Umbilical cord (tissue), 2 donors: Measurements from ENCODE around the gene PPP1R13B. TPM values are rescaled to one million over a fixed set of nuclear protein-coding genes. Genes with fewer than 3 reads are reported as not detected.
A peak's percentile ranks its signal among the peaks of the same experiment; 100 is the strongest.

Source experiments
- DNase-seq: peaks from one replicate; pipeline ENCODE4 v3.0.0-alpha.2; 2015; ENCODE audit warnings: low spot score
- total RNA-seq: library from RNA; depleted of rRNA; stranded (reverse); fragments of >200 nt; gene quantifications from one replicate; pipeline ENCODE4 v1.2.3, GENCODE V29; 2014; ENCODE audit warnings: low replicate concordance; ENCODE audit not compliant: insufficient read depth

Gene PPP1R13B
- total RNA-seq, 1 donor from 2014 or later, result 3.4 TPM

GRCh38 chr14:103746701-103747100 lies 100.7 kb downstream of the PPP1R13B start:
- DNase-seq, result no peak

GRCh38 chr14:103745424-103745823 lies 102.0 kb downstream of the PPP1R13B start:
- DNase-seq, result no peak

- DNase-seq, result no peak
Observed at GRCh38 chr14:103744621-103745395, 102.6 kb downstream of the PPP1R13B start.

- DNase-seq, result no peak
Observed at GRCh38 chr14:103743691-103744090, 103.7 kb downstream of the PPP1R13B start.

- no peak for DNase-seq
Observed at GRCh38 chr14:103742499-103743255, 104.7 kb downstream of the PPP1R13B start.

GRCh38 chr14:103741876-103742275 lies 105.5 kb downstream of the PPP1R13B start:
- DNase-seq, result no peak

- no peak for DNase-seq
Observed at GRCh38 chr14:103740991-103741689, 106.2 kb downstream of the PPP1R13B start.

GRCh38 chr14:103739793-103740501 lies 107.4 kb downstream of the PPP1R13B start:
- DNase-seq, result no peak

- no peak for DNase-seq
Observed at GRCh38 chr14:103739466-103739792, 107.9 kb downstream of the PPP1R13B start.

- no peak for DNase-seq
Observed at GRCh38 chr14:103738701-103739451, 108.5 kb downstream of the PPP1R13B start.

GRCh38 chr14:103738166-103738565 lies 109.2 kb downstream of the PPP1R13B start:
- DNase-seq, result no peak

GRCh38 chr14:103737432-103738045 lies 109.8 kb downstream of the PPP1R13B start:
- no peak for DNase-seq

GRCh38 chr14:103736546-103737431 lies 110.6 kb downstream of the PPP1R13B start:
- DNase-seq, result no peak

- peak; percentile 74 for DNase-seq
Observed at GRCh38 chr14:103735815-103736545, 111.4 kb downstream of the PPP1R13B start.

- DNase-seq, result no peak
Observed at GRCh38 chr14:103735439-103735814, 111.9 kb downstream of the PPP1R13B start.

GRCh38 chr14:103735022-103735421 lies 112.4 kb downstream of the PPP1R13B start:
- no peak for DNase-seq

- no peak for DNase-seq
Observed at GRCh38 chr14:103734081-103734888, 113.1 kb downstream of the PPP1R13B start.

- no peak for DNase-seq
Observed at GRCh38 chr14:103733651-103734050, 113.7 kb downstream of the PPP1R13B start.
